Loucy (cell line): ENCODE data around the gene ANKUB1.

Experiments
- H2AFZ ChIP-seq: fragments of 200-600 bp; sonication (generic); 2 replicates; pipeline ENCODE4 v1.6.0; 2016; ENCODE audit warnings: antibody characterized with exemption, mild to moderate bottlenecking, low read length, moderate library complexity
- H3F3A ChIP-seq: fragments of 200-600 bp; 2 replicates; pipeline ENCODE4 v1.6.0; 2016; ENCODE audit warnings: antibody characterized with exemption, low read depth, mild to moderate bottlenecking
- H3K27me3 ChIP-seq: fragments of 200-600 bp; sonication (generic); 2 replicates; pipeline ENCODE4 v1.6.1; 2014; ENCODE audit warnings: low read length, mild to moderate bottlenecking; ENCODE audit not compliant: insufficient read depth, poor library complexity, severe bottlenecking
- H3K36me3 ChIP-seq: fragments of 200-600 bp; sonication (generic); 2 replicates; pipeline ENCODE4 v1.6.1; 2016; ENCODE audit warnings: low read length; ENCODE audit not compliant: insufficient read depth
- H3K4me1 ChIP-seq: fragments of 200-600 bp; sonication (generic); 2 replicates; pipeline ENCODE4 v1.5.1; 2014; ENCODE audit warnings: low read length, mild to moderate bottlenecking; ENCODE audit not compliant: insufficient read depth, poor library complexity, severe bottlenecking
- H3K4me2 ChIP-seq: fragments of 200-600 bp; sonication (generic); 2 replicates; pipeline ENCODE4 v1.6.0; 2014; ENCODE audit warnings: antibody characterized with exemption, low read length, low read depth, mild to moderate bottlenecking; ENCODE audit not compliant: poor library complexity, severe bottlenecking
- H3K4me3 ChIP-seq: fragments of 200-600 bp; sonication (generic); 2 replicates; pipeline ENCODE4 v1.5.1; 2014; ENCODE audit warnings: low read length, mild to moderate bottlenecking, mixed read lengths; ENCODE audit not compliant: poor library complexity, severe bottlenecking
- H3K79me2 ChIP-seq: fragments of 200-600 bp; sonication (generic); 2 replicates; pipeline ENCODE4 v1.6.1; 2014; ENCODE audit warnings: low read length; ENCODE audit not compliant: insufficient read depth
- H3K9ac ChIP-seq: fragments of 200-600 bp; sonication (generic); 2 replicates; pipeline ENCODE4 v1.6.0; 2014; ENCODE audit warnings: mild to moderate bottlenecking, low read depth, low read length, moderate library complexity; ENCODE audit not compliant: poor library complexity, severe bottlenecking
- H3K9me2 ChIP-seq: fragments of 200-600 bp; sonication (generic); replicated peaks from 2 replicates; pipeline ENCODE4 v1.6.1; 2016; ENCODE audit warnings: low read depth, low read length, mixed read lengths
- H3K9me3 ChIP-seq: fragments of 200-600 bp; sonication (generic); 2 replicates; pipeline ENCODE4 v1.6.1; 2014; ENCODE audit warnings: mild to moderate bottlenecking, antibody characterized with exemption, low read length, low read depth; ENCODE audit not compliant: insufficient read depth
- H4K20me1 ChIP-seq: fragments of 200-600 bp; sonication (generic); 2 replicates; pipeline ENCODE4 v1.6.0; 2014; ENCODE audit warnings: antibody characterized with exemption, low read length, mild to moderate bottlenecking; ENCODE audit not compliant: insufficient read depth, poor library complexity, severe bottlenecking
- CTCF ChIP-seq: fragments of 200-600 bp; sonication (generic); conservative IDR thresholded peaks from 2 replicates; pipeline ENCODE4 v1.5.1; 2014; ENCODE audit warnings: mild to moderate bottlenecking, antibody characterized with exemption, low read length
- EZH2phosphoT487 ChIP-seq: fragments of 200-600 bp; IDR thresholded peaks from 2 replicates; pipeline ENCODE4 v1.6.1; 2018; ENCODE audit warnings: antibody characterized with exemption, mild to moderate bottlenecking, moderate library complexity, borderline replicate concordance

The ANKUB1 gene

GRCh38 chr3:149796026-149796425 is 3.7 kb upstream of the ANKUB1 start:
- no peak overlapping the region for H2AFZ ChIP-seq
- H3F3A ChIP-seq, result no peaks in the 10 kb centered on the region
- no peak overlapping the region for H3K9ac ChIP-seq
- no peaks in the 10 kb centered on the region for H3K9me3 ChIP-seq
- TF ChIP-seq CTCF (no peak), EZH2phosphoT487 (no peak)
- no peaks in the 10 kb centered on the region for H3K27me3 ChIP-seq
- H4K20me1 ChIP-seq, result no peaks in the 10 kb centered on the region
- H3K36me3 ChIP-seq, result no peaks in the 10 kb centered on the region
- H3K9me2 ChIP-seq, result no peaks in the 10 kb centered on the region
- no peaks in the 10 kb centered on the region for H3K4me1 ChIP-seq
- no peak overlapping the region for H3K4me2 ChIP-seq
- no peaks in the 10 kb centered on the region for H3K79me2 ChIP-seq
- H3K4me3 ChIP-seq, result no peak overlapping the region

GRCh38 chr3:149790698-149791097 is 1.7 kb downstream of the ANKUB1 start:
- Histone ChIP-seq H4K20me1 (no peaks in the 10 kb centered on the region), H3K4me3 (no peak overlapping the region), H3K27me3 (no peaks in the 10 kb centered on the region), H3K9me3 (no peaks in the 10 kb centered on the region), H3F3A (no peaks in the 10 kb centered on the region), H3K9ac (no peak overlapping the region), H3K4me1 (no peaks in the 10 kb centered on the region), H3K79me2 (no peaks in the 10 kb centered on the region), H3K9me2 (no peaks in the 10 kb centered on the region), H2AFZ (no peak overlapping the region), H3K4me2 (no peak overlapping the region), H3K36me3 (no peaks in the 10 kb centered on the region)
- no peak for TF ChIP-seq EZH2phosphoT487
- TF ChIP-seq CTCF, result no peak

GRCh38 chr3:149790268-149790667 is 2.1 kb downstream of the ANKUB1 start:
- H2AFZ ChIP-seq, result no peak overlapping the region

More at GRCh38 chr3:149790268-149790667, 2.1 kb downstream of the ANKUB1 start:
- no peak overlapping the region for H3K9ac ChIP-seq
- H3K4me3 ChIP-seq, result no peak overlapping the region
- H3K9me2 ChIP-seq, result no peaks in the 10 kb centered on the region
- no peaks in the 10 kb centered on the region for H3K4me1 ChIP-seq
- no peaks in the 10 kb centered on the region for H3K9me3 ChIP-seq
- H3F3A ChIP-seq, result no peaks in the 10 kb centered on the region
- no peak overlapping the region for H3K4me2 ChIP-seq
- H3K27me3 ChIP-seq, result no peaks in the 10 kb centered on the region
- H4K20me1 ChIP-seq, result no peaks in the 10 kb centered on the region
- no peaks in the 10 kb centered on the region for H3K79me2 ChIP-seq
- no peaks in the 10 kb centered on the region for H3K36me3 ChIP-seq
- TF ChIP-seq EZH2phosphoT487 (no peak), CTCF (no peak)
